Ascending aorta (tissue), 2 donors: Measurements from ENCODE around the gene SOX5. TPM values are rescaled to one million over a fixed set of nuclear protein-coding genes. Genes with fewer than 3 reads are reported as not detected.

ENCODE experiments used
- DNase-seq, 2 donors: peaks; one replicate each; pipeline ENCODE4 v3.0.0-alpha.2; 2019; ENCODE audit warnings: low spot score in 2 of 2
- H3K27ac ChIP-seq, 2 donors: fragments of 200-600 bp; sonication (generic); one replicate each; pipeline ENCODE4 v1.5.1; 2016 to 2017; ENCODE audit warnings: mild to moderate bottlenecking in 1 of 2
- H3K27me3 ChIP-seq: fragments of 200-600 bp; sonication (generic); one replicate; pipeline ENCODE4 v1.5.1; 2017
- H3K36me3 ChIP-seq, 2 donors: fragments of 200-600 bp; sonication (generic); one replicate each; pipeline ENCODE4 v1.5.1; 2016
- H3K4me1 ChIP-seq, 2 donors: fragments of 200-600 bp; sonication (generic); one replicate each; pipeline ENCODE4 v1.5.1; 2016 to 2017; ENCODE audit warnings: mild to moderate bottlenecking in 1 of 2
- H3K4me3 ChIP-seq, 2 donors: fragments of 200-600 bp; sonication (generic); one replicate each; pipeline ENCODE4 v1.5.1; 2016 to 2017; ENCODE audit warnings: mild to moderate bottlenecking in 1 of 2
- H3K9me3 ChIP-seq, 2 donors: fragments of 200-600 bp; sonication (generic); one replicate each; pipeline ENCODE4 v1.5.1; 2016
- CTCF ChIP-seq, 3 experiments: fragments of 200-600 bp in 2 of 3; fragments of 450-650 bp in 1 of 3; sonication (generic) in 2 of 3; IDR thresholded peaks; one replicate each; pipeline ENCODE4 v1.5.1; 2016 to 2019; ENCODE audit warnings: antibody characterized with exemption in 3 of 3, mild to moderate bottlenecking in 1 of 3, moderate library complexity in 1 of 3
- intact Hi-C: fragments of 100-400 bp; cut with DNase I; formaldehyde crosslinking; loops from one replicate; pipeline ENCODE4 v1.15.1; 2023
- total RNA-seq: library from RNA; depleted of rRNA; stranded (reverse); fragments of >200 nt; gene quantifications from one replicate; pipeline ENCODE4 v1.1.0, GENCODE V29; 2016

SOX5 gene
- total RNA-seq, 1 donor from 2014 or later = 18.2 TPM

- Histone ChIP-seq H3K27me3 (no peaks in the 10 kb centered on the region), H3K36me3 (no peaks in the 10 kb centered on the region), H3K27ac (no peak overlapping the region), H3K4me3 (no peak overlapping the region), H3K9me3 (no peaks in the 10 kb centered on the region), H3K4me1 (no peaks in the 10 kb centered on the region)
- TF ChIP-seq CTCF (IDR thresholded peaks at IDR 0.05) = no peak
- intact Hi-C loops = no loop called here
- DNase-seq = no peak
Observed at GRCh38 chr12:23813206-23813605, 136.3 kb downstream of the SOX5 start.

GRCh38 chr12:23810329-23810902 is 139.1 kb downstream of the SOX5 start:
- Histone ChIP-seq H3K4me3 (no peak overlapping the region), H3K4me1 (no peaks in the 10 kb centered on the region), H3K27ac (no peak overlapping the region), H3K9me3 (no peaks in the 10 kb centered on the region), H3K36me3 (no peaks in the 10 kb centered on the region), H3K27me3 (no peaks in the 10 kb centered on the region)
- no peak for DNase-seq
- TF ChIP-seq CTCF (IDR thresholded peaks at IDR 0.05) = no peak
- intact Hi-C loops = no loop called here

- no peak for DNase-seq
- Histone ChIP-seq H3K4me1 (no peaks in the 10 kb centered on the region), H3K36me3 (no peaks in the 10 kb centered on the region), H3K9me3 (no peaks in the 10 kb centered on the region), H3K4me3 (no peak overlapping the region), H3K27me3 (no peaks in the 10 kb centered on the region), H3K27ac (no peak overlapping the region)
- intact Hi-C loops = no loop called here
- no peak for TF ChIP-seq CTCF (IDR thresholded peaks at IDR 0.05)
Observed at GRCh38 chr12:23803540-23803939, 145.9 kb downstream of the SOX5 start.

GRCh38 chr12:23795494-23795893 is 154.0 kb downstream of the SOX5 start:
- Histone ChIP-seq H3K4me1 (no peaks in the 10 kb centered on the region), H3K27ac (no peak overlapping the region), H3K4me3 (no peak overlapping the region), H3K36me3 (no peaks in the 10 kb centered on the region), H3K27me3 (no peaks in the 10 kb centered on the region), H3K9me3 (no peaks in the 10 kb centered on the region)
- no peak for TF ChIP-seq CTCF (IDR thresholded peaks at IDR 0.05)
- no peak for DNase-seq
- intact Hi-C loops = no loop called here

GRCh38 chr12:23781118-23781517 is 168.4 kb downstream of the SOX5 start:
- intact Hi-C loops = no loop called here

More at GRCh38 chr12:23781118-23781517, 168.4 kb downstream of the SOX5 start:
- no peak for TF ChIP-seq CTCF (IDR thresholded peaks at IDR 0.05)
- H3K4me1 ChIP-seq = no peaks in the 10 kb centered on the region
- DNase-seq = no peak
- no peak overlapping the region for H3K27ac ChIP-seq
- H3K4me3 ChIP-seq = no peak overlapping the region
- no peaks in the 10 kb centered on the region for H3K9me3 ChIP-seq
- H3K36me3 ChIP-seq = no peaks in the 10 kb centered on the region
- no peaks in the 10 kb centered on the region for H3K27me3 ChIP-seq
